B cell (primary cell): ENCODE results near the gene TMEM30A. TPM values are rescaled to one million over a fixed set of nuclear protein-coding genes. Genes with fewer than 3 reads are reported as not detected.

Experiments used
- ATAC-seq: fragments of 200-7000 bp; cut with Tn5 transposase; one replicate; pipeline ENCODE4 v1.10.0; 2021; ENCODE audit warnings: low read depth, mild to moderate bottlenecking, moderate number of reproducible peaks, moderate library complexity
- CTCF ChIA-PET: fragments of 350-600 bp; sonication (Branson Sonifier 250); formaldehyde crosslinking; loops from one replicate; lab custom pipeline; 2021; ENCODE audit warnings: antibody characterized with exemption, inconsistent platforms; lab: Charles Lee
- POLR2A ChIA-PET: fragments of 350-600 bp; sonication (Branson Sonifier 250); formaldehyde crosslinking; loops from one replicate; lab custom pipeline; 2021; ENCODE audit warnings: antibody characterized with exemption; lab: Charles Lee
- DNase-seq: peaks from one replicate; pipeline ENCODE4 v3.0.0; 2013
- H2AFZ ChIP-seq: 2 replicates; pipeline ENCODE4 v1.6.1; 2012; ENCODE audit warnings: mild to moderate bottlenecking, low read depth, low read length; ENCODE audit not compliant: insufficient read depth, poor library complexity, severe bottlenecking
- H3K27ac ChIP-seq, 2 donors: 1 replicate in 1 of 2; 2 replicates in 1 of 2; pipeline ENCODE4 v1.5.1; 2012 to 2013; ENCODE audit warnings: low read length in 2 of 2, mild to moderate bottlenecking in 2 of 2, moderate library complexity in 1 of 2
- H3K27me3 ChIP-seq, 4 experiments: fragments of 200-600 bp in 1 of 4; sonication (generic) in 1 of 4; replicated peaks in 1 of 4; 1 replicate in 2 of 4; 2 replicates in 2 of 4; pipeline versions ENCODE4 v1.6.1 to v1.7.0; 2013 to 2016; ENCODE audit warnings: low read length in 3 of 4, mild to moderate bottlenecking in 2 of 4, mixed read lengths in 1 of 4, moderate library complexity in 1 of 4; ENCODE audit not compliant: insufficient read depth in 4 of 4, control insufficient read depth in 3 of 4; ENCODE audit errors: control extremely low read depth in 1 of 4
- H3K36me3 ChIP-seq, 2 experiments: replicated peaks in 1 of 2; 1 replicate in 1 of 2; 2 replicates in 1 of 2; pipeline versions ENCODE4 v1.6.1 to v1.7.1; 2013; ENCODE audit warnings: low read length in 1 of 2; ENCODE audit not compliant: insufficient read depth in 2 of 2, control insufficient read depth in 1 of 2; ENCODE audit errors: control extremely low read depth in 1 of 2, extremely low read depth in 1 of 2
- H3K4me1 ChIP-seq, 2 donors: fragments of 200-600 bp in 1 of 2; sonication (generic) in 1 of 2; 1 replicate in 1 of 2; 2 replicates in 1 of 2; pipeline versions ENCODE4 v1.5.1 to v1.6.1; 2013 to 2017; ENCODE audit warnings: low read length in 2 of 2; ENCODE audit not compliant: control insufficient read depth in 2 of 2, insufficient read depth in 2 of 2
- H3K4me2 ChIP-seq: replicated peaks from 2 replicates; pipeline ENCODE3; 2012; ENCODE audit warnings: mild to moderate bottlenecking, low read depth, low read length; ENCODE audit not compliant: poor library complexity, severe bottlenecking
- H3K4me3 ChIP-seq, 5 experiments: fragments of 200-600 bp in 1 of 5; sonication (generic) in 1 of 5; 1 replicate in 3 of 5; 2 replicates in 2 of 5; pipeline versions ENCODE4 v1.5.1 to v1.7.0; 2011 to 2016; ENCODE audit warnings: low read length in 4 of 5, mild to moderate bottlenecking in 4 of 5, low read depth in 2 of 5, control low read depth in 1 of 5, moderate library complexity in 1 of 5; ENCODE audit not compliant: insufficient read depth in 1 of 5; ENCODE audit errors: control extremely low read depth in 1 of 5, extremely low read depth in 1 of 5
- H3K79me2 ChIP-seq: fragments of 200-600 bp; sonication (generic); one replicate; pipeline ENCODE4 v1.6.0; 2016; ENCODE audit warnings: low read length; ENCODE audit not compliant: control insufficient read depth, insufficient read depth
- H3K9ac ChIP-seq: fragments of 200-600 bp; sonication (generic); 2 replicates; pipeline ENCODE4 v1.6.1; 2017; ENCODE audit warnings: mild to moderate bottlenecking, low read length, moderate library complexity
- H3K9me3 ChIP-seq, 3 donors: one replicate each; pipeline versions ENCODE4 v1.6.1 to v1.7.1; 2013; ENCODE audit warnings: low read length in 2 of 3; ENCODE audit not compliant: control insufficient read depth in 2 of 3, insufficient read depth in 1 of 3; ENCODE audit errors: control extremely low read depth in 1 of 3
- H4K20me1 ChIP-seq: 2 replicates; pipeline ENCODE4 v1.6.0; 2012; ENCODE audit warnings: mild to moderate bottlenecking, low read length; ENCODE audit not compliant: insufficient read depth, control insufficient read depth, poor library complexity, severe bottlenecking
- H3K27ac Mint-ChIP-seq: one replicate; pipeline ENCODE4 v1.8.0; 2021; ENCODE audit warnings: mixed read lengths
- H3K27me3 Mint-ChIP-seq: one replicate; pipeline ENCODE4 v1.8.0; 2021; ENCODE audit warnings: mixed read lengths
- H3K4me1 Mint-ChIP-seq: one replicate; pipeline ENCODE4 v1.8.0; 2021; ENCODE audit warnings: mixed read lengths
- H3K4me3 Mint-ChIP-seq: one replicate; pipeline ENCODE4 v1.8.0; 2021; ENCODE audit warnings: mixed read lengths
- H3K9me3 Mint-ChIP-seq: one replicate; pipeline ENCODE4 v1.8.0; 2022; ENCODE audit warnings: mixed read lengths; ENCODE audit not compliant: insufficient read depth
- CTCF ChIP-seq: fragments of 200-600 bp; IDR thresholded peaks from one replicate; pipeline ENCODE4 v1.8.0; 2022; ENCODE audit warnings: antibody characterized with exemption, mild to moderate bottlenecking
- EZH2 ChIP-seq: IDR thresholded peaks from 2 replicates; pipeline ENCODE4 v1.6.1; 2012; ENCODE audit warnings: borderline replicate concordance, low read depth, mild to moderate bottlenecking, moderate library complexity, low read length; ENCODE audit not compliant: insufficient read depth, poor library complexity, severe bottlenecking
- WGBS: methylation state at CpG from one replicate; pipeline ENCODE4 v1.1.5; 2013; ENCODE audit warnings: missing lambda C conversion rate; ENCODE audit not compliant: insufficient coverage; 5-methylcytosine and 5-hydroxymethylcytosine counted together
- intact Hi-C: fragments of 100-400 bp; cut with micrococcal nuclease; formaldehyde crosslinking; loops from one replicate; pipeline ENCODE4 v1.10.0; 2022
- polyA plus RNA-seq: library from polyadenylated mRNA; depleted of rRNA; stranded (reverse); fragments of >200 nt; gene quantifications from 2 replicates; pipeline ENCODE4 v1.2.3, GENCODE V29; 2012
- total RNA-seq, 2 donors: library from RNA; stranded (reverse); fragments of 120-200 nt in 1 of 2; gene quantifications; 1 replicate in 1 of 2; 2 replicates in 1 of 2; pipeline versions ENCODE4 v1.2.3 to v1.2.4, GENCODE V29; 2013 to 2022

The TMEM30A gene
- total and polyA plus RNA-seq, 2 donors (not counting 1 experiment from before 2014, with no cell fraction given) = 4.7 to 53.9 TPM

DNA sequence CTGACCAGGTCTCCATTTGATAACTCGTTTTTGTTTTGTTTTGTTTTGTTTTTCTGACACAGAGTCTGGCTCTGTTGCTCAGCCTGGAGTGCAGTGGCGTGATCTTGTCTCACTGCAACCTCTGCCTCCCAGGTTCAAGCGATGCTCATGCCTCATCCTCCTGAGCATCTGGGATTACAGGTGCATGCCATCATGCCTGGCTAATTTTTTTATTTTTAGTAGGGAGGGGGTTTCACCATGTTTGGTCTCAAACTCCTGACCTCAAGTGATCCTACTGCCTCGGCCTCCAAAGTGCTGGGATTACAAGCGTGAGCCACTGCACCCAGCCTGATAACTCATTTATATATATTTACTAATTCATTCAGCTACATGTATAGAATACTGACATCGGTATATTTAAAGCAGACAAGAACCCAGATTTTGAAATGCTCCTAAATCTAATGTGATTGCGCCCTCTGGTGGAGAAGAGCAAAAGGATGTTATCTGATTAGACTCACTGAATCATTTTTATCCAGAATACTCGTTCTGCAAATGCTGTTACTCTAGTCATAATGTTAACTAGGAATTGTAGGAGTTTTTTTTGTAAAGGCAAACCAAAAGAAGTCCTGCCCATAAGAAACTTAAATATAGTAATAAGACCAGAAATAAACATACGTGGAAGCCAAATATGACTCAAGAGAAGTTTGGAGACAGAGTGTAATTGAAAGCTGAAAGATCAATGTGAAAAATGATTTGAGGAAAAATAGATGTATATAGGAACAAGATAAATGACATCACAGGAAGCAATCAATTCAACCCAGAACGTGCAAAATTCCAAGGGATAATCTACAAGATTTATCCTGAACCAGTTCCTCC lies 73.5 kb downstream of the TMEM30A start:
- H3K27me3 Mint-ChIP-seq = peaks cover 56% of the 10 kb centered on the region
- intact Hi-C loops = loop anchor here (1.0 to 2.0 kb wide), 2 partner anchors 316 to 1472 kb away; no protein-coding TSS in a partner anchor
- ATAC-seq (no peak), DNase-seq (peak; percentile 73)
- TF ChIP-seq EZH2 (no peak), CTCF (peak; percentile 90)
- Histone ChIP-seq H4K20me1 (no peaks in the 10 kb centered on the region), H2AFZ (no peak overlapping the region), H3K4me1 (peaks cover 28% of the 10 kb centered on the region in 2 donors), H3K9ac (no peak overlapping the region), H3K27me3 (peaks cover 0 to 54% (median 35%) of the 10 kb centered on the region in 4 experiments), H3K79me2 (no peaks in the 10 kb centered on the region), H3K4me2 (no peak overlapping the region), H3K4me3 (no peak overlapping the region), H3K9me3 (peaks cover 0 to 16% (median 0%) of the 10 kb centered on the region in 3 donors), H3K36me3 (no peaks in the 10 kb centered on the region), H3K27ac (no peak overlapping the region)
- no peaks in the 10 kb centered on the region for H3K9me3 Mint-ChIP-seq
- no peak overlapping the region for H3K4me3 Mint-ChIP-seq
- POLR2A ChIA-PET = interaction anchor here (0.7 kb wide), 1 partner anchor 26 kb away, joined by 4 read pairs; no protein-coding TSS in a partner anchor
- CTCF ChIA-PET = interaction anchor here (0.9 to 10.7 kb wide), 22 partner anchors 8 to 1539 kb away, joined by 3 to 388 read pairs (median 8); no protein-coding TSS in a partner anchor
- WGBS = 70% methylated on average over 3 of the region's 10 CpGs
- no peak overlapping the region for H3K27ac Mint-ChIP-seq
- peaks cover 29% of the 10 kb centered on the region for H3K4me1 Mint-ChIP-seq
